Fibroblast of skin of right quadriceps (primary cell): ENCODE results near the gene NUP214.
"Not testable (repeated sequence)": the region's sequence is repeated elsewhere in the genome, so short reads cannot be mapped to it uniquely, and the experiment has no call there.

Experiments used
- DNase-seq: peaks from one replicate; pipeline ENCODE4 v3.0.0-alpha.2; 2013

NUP214 gene

DNA sequence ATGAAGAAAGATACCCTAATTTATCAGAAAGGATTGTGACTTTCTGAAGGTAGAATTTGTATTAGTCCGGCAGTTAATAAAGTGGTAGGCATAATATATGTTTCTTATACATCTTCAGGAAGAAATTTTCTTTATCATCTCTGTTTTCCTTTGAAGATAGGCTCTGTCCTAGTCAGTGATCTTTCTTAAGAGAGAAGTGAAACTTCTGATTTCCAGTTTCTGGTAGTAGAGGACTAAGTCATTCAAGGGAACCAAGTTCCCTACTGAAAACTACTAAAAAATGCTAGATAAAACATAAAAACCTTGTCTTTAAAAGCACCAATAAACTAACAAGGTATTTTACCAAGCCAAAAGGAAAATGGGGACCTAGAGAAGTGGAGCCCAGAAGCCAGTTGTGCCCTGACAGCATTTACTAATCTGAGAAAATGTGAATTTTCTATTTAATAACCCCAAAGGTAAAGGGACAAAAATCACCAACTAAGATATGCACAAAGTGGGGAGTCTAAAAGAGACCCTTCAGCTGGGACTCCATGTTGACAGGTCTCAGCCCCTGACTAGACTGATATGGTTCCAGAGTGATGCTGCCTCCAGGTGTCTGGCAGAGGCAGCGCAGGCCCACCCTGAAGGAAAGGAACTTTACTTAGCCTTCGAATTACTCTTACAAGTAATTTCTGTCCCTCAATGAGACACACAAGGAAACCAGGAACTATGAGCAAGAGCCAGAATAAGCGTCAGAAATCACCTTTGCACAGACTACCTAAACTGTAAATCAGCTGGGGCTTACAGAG, 78.2 kb downstream of the NUP214 start:
- no peak for DNase-seq

DNA sequence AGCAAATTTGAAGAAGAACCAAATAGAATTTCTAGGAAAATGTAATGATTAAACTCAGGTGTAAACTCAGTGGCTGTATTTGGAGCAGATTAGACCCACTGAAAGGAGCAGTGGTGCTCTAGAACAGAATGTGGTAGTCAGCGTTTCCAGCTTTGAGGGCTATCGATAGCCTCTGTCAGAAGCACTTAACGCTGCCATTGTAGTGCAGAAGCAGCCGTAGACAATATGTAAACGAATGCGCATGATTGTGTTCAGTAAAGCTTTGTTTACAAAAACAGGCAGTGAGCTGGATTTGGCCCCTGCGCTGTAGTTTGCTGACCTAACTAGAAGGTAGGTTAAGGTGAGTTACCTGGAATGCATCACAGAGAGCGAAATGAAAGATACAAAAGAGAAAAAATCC, 78.9 kb downstream of the NUP214 start:
- no peak for DNase-seq

DNA sequence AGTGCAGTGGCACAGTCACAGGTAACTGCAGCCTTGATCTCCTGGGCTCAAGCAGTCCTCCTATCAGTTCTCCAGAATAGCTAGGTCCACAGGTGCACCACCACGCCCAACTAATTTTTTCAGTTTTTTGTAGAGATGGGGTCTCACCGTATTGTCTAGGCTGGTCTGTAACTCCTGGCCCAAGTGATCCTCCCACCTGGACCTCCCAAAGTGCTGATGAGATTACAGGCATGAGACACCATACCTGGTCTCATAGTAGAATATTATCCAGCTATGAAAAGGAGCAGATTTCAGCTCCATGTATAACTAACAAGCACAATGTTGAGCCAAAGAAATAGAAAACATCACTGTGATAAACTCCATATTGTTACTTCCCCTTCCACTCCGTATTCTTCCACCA, 81.1 kb downstream of the NUP214 start:
- DNase-seq, result no peak

DNA sequence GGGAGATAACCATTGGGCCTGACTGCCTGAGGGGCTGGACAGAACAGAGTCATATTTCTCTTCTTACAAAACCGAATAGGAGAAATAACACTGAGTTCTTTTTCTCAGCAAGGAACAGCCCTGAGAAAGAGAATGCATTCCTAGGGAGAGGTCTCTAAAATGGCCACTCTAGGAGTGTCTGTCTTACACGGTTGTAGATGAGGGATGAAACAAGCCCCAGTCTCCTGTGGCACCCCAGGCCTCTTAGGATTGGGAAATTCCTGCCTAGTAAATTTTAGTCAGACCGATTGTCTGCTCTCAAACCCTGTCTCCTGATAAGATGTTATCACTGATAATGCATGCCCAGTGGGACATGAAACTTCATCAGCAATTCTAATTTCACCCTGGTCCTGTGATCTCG, 86.5 kb downstream of the NUP214 start:
- DNase-seq, result not testable (repeated sequence)

DNA sequence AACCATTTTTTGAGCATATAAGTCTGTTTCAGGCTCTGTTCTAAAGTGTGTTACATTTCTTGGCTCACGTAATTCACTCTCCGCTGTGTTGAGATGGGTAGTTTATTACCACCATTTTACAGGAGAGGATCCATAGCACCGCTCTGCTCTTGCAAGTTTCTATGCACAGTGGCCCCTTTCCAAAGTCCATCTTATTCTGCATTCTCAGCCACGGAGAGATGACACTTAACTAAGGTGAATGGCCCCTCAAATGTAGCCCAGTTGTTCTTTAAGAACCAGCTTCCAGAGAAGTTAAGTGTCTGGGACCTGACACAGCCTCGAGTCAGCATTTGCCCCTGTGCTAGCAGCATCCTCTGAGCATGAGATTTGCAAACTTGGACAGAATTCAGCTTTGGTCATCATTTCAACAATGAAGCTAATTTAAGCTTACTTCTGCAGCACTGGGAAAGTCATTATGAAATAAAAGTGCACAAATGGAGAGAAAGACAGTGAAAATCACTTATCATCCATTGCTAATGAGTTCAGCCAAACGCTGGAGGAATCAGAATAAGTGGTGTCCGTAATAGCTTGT, 89.0 kb downstream of the NUP214 start:
- peak; percentile 53 for DNase-seq

DNA sequence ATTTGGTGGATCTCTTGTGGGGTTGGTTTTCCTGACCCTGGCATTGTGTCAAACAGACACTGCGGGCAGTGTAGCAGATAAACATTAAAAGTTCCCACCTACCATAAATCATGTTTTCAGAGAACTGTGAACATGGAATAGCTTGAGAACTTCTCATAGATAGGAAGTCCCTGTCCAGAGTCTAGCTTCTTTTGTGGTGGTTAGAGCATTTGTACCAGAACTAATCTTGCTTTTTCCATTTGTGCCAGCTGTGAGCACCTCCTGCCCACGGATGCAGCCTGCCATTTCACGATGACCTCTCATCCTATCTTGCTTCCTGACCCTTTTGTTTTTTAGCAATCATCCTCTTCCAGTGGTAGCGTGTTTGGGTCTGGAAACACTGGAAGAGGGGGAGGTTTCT, 89.5 kb downstream of the NUP214 start:
- DNase-seq, result no peak

DNA sequence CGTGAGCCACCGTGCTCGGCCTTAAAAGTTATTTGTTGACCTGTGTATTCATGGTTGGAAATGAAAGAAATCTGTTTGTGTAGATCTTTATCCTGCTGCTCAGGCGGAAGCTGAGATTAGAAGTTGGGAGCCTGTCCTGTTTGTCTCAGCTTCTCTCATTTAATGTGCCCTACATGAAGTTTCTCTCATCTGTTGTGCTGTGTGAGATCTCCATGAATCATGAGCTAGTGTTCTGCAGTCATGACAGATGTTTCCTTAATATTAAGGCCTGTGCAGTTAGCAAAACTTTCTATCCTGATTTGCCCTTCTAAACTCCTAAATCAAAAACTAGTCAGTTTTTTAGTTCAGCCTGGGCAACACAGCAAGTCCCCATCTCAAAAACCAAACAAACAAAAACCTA, 91.4 kb downstream of the NUP214 start:
- no peak for DNase-seq

DNA sequence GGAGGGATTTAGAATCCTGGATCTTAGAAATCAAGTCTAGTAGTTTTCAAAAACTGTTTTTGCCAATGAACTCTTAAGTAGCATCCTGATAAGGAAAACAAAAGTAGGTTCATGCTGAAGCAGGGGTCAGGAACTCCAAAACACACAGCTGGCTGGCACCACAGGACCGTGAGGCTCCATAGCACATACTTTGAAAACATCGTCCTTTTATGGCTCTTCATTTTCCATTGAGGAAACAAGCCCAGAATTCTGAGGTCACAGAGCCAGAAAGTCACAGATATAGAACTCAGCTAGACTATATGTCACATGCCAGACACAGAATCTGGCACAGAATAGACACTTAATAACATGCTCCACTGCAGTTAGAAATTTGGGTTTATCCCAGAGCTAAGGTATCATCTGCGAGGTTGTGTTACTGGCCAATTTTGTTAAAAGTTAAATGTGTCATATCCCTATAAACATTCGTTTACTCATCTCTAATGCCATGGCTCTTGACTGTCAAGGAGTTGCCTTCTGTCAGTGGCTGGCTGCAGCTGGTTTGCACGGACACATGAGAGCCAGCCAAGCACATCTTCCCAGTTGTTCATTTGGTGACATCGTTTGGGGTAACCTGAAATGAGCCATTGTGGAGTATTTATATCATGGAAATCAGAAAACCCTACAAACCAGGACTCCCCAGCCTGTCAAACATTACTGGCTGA, 92.1 kb downstream of the NUP214 start:
- DNase-seq, result no peak

DNA sequence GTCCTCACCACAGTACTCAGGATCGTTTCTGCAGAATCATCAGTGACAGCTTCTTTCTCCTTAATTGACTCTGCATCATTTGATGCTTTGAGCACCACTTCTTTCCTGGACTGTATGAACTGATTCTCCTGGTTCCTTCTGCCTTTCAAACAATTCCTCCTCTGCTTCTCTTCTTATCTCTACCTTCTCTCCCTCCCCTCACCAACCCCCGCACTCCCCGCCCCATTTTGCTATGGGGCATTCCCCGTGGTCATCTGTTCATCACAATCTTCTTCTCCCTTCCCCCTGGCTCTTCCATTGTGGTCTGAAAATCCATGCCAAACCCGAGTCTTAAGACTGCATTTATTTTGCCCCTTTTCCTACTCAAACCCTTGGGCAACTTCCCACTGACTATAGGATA, 93.0 kb downstream of the NUP214 start:
- no peak for DNase-seq

DNA sequence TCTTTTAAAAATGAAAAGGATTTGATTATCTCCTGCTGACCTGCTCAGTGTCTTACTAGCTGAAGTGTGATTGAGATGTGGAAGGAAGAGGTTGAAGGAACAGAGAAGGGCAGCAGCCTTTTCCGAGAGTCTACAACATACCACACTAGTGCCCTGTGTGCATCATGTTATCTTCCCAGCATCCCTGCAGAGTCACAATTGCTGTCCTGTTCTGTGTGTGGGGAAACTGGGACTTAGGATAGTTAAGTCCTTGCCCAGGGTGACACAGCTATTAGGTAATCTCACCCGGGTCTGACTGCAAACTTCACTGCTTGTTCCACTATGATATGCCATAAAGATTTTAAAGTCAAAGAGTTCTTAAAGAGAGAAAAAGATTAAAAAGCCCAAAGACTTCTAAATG, 95.1 kb downstream of the NUP214 start:
- no peak for DNase-seq

DNA sequence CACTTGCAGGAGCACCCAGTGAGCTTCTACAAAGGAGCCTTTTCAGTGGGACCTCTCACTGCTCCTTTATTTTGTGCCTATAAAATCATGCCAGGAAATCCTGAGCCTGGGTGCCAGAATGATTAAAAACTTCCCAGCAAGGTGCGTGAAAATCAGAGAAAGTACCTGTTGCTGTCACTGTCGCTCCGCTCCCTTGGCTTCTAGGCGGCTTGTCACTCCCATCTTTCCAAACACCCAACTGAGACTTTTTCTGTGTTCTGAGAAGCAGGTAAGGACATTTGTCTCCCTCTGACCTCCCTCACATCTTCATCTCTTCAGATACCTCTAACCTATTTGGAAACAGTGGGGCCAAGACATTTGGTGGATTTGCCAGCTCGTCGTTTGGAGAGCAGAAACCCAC, 97.1 kb downstream of the NUP214 start:
- DNase-seq, result no peak

DNA sequence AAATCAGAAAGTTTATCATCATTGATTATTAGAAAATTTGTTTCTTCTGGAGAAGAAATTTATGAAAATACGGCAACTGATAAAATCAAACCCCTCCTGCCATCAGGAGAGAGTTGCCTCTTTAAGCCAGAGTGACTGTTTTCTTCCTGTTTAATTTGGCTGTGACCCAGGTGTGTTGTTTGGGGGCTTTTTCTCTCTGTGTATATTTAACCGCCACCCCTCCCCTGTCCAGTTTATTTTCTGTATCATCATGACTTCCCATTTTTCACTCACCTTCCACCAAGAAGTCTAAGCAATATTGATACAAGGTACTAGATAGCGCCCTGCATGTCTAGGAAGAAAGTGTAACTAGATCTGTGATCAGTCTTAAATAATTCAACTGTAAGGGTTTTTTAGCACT, 100.8 kb downstream of the NUP214 start:
- no peak for DNase-seq

DNA sequence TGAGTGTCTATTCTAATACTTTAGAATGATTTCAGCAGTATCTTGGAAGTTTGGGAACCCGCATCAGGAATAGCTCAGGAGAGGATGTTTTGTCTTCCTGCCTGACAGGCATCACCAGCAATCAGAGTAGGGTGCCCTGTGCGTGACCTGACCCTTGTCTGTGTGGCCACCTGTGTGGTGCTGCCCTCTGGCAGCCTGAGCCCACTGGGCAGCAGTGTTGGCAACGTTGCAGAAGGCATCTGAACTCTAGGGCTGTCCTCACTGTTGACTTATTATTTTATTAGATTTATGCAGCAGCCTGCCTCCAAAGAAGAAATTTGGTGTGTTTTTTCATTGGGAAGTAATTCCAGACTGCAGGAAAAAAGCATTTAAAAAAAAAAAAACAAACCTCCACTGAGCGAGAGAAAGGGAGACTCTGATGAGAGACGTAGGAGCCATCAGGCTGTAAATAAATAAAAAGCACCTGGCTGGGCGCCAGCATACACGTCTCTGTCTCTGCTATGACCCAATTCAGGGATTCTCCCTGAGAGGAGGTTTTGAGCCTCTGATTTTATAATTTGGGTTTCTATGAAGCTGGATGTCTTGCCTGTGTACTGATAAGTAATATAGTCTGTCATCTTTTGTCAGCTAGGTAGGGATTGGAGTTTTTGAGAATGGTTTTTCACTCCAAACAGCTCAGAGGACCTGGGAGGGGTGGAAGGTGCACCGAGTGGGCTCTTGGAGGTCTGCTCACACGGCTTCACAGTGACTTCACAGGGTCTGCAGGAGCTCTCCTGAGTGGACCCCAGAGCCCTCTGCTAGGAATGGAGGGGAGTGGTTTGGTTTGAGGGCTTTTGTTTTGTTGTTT, 101.9 kb downstream of the NUP214 start:
- DNase-seq, result no peak

DNA sequence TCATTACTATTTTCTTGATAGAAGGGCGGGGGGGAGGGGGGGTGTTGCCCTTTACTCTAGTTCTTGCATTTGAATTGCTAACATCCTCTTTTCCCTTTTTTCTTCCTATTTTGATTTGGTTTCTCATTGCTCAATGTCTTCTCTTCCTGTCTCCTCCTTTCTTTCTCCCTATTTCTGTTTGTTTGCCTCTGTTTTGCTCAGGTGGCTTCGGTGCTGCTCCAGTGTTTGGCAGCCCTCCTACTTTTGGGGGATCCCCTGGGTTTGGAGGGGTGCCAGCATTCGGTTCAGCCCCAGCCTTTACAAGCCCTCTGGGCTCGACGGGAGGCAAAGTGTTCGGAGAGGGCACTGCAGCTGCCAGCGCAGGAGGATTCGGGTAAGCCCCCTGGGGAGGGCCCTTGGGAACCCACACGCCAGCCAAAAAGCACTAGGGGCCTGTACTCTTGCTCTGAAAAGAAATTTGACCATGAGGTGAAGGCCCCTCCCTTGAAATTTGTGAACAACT, 102.6 kb downstream of the NUP214 start:
- no peak for DNase-seq

DNA sequence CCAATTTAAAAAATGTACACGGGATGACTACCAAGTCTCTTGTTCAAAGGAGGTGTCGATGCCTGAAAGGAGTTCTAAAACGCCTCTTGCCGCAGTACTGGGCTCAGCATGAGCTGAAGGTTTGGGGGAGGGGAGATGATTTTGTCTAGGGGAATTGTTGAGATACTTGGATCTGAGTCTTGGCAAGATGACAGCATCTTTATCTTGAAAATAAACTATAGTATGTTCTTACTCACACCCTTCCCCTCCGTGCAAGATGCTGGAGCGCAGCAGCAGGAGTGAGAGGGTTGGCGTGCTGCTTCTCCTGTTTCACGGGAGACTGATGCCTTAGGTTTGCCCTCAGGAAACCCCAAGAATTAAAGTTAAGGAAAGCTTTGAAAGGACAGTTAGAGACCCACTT, 103.6 kb downstream of the NUP214 start:
- DNase-seq, result peak; percentile 62

DNA sequence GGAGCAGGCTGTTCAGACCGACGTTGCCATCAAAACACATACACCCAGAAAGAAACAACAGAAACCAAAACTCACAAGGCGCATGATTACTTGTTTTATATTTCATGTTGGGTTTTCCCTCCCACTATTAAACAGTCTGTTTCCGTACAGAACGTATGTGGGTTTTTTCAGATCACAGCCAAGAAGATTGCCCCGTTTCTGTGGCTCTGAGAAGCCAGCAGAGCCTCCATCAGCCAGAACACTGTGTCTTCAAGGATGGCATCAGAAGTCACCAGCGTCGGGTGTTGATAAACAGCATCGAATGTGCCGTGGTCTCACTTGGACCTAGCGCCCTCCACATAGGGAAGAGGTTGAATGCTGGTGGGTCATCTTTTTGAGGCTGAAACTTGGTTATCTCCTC, 108.2 kb downstream of the NUP214 start:
- DNase-seq, result no peak

DNA sequence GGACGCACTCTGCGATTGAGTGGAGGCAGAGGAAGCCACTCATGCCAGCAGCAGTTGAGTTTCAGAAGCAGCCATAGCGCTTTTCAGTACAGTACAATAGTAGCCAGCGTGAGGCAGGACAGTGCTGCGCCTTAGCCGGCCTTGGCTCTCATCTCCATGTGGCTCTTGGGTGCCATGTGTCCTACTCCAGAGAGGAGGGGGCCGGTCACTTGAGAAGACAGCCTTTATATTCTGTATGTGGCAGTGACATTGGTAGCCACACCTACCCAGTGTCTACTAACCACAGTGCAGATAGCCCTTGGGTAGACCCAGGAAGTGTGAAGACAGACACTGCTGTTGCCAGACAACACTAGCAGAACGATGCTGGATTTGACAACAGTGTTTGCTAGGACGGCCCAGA, 108.6 kb downstream of the NUP214 start:
- no peak for DNase-seq

DNA sequence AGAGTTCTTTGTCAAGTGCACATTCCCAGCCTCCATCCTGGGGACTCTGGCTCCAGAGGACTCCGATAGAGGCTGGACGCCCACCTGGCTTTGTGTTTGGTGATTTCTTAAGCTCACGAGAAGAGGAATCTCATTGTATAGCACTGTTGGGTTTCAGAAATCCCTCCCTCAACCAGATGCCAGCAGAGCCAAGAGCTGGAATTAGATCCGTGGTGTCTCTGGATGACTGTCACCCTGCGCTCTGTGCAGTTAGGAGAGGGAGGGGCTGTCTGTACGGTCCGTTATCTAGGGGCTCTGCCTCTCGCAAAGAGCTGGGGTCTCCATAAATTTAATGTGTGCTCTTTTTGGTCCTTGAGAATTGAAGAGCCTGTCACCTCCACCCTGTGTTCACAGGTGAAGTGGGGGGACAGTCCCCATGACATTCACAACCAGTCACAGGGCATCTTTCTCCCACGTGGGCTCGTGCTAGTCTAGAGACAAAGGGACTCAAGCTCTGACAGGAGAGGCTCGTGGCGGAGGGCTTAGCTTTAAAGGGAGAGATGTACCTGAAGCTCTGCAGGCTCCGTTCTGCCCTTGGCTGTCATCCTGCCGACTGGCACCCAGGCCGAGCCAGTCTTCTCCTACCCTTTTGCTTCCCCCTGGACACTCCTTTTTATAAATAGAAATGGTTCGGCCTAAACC, 109.6 kb downstream of the NUP214 start:
- DNase-seq, result no peak

DNA sequence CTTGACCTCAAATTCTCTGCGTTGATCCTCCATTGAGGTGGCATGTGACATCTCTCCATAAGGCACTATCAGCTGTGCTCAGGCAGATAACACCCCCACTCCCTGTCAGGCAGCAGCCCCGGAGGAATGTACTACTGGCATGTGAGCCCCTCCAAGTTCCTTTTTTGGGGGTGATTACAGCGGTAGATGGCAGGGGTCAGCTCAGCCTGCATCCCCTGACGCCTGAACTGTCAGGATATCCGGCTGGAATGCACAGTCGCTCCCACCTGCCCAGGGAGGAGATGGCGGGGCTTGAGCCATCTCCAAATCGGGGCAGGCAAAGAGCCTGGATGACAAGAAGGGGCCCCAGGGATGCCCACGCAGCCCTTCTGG, 110.1 kb downstream of the NUP214 start:
- DNase-seq, result no peak

DNA sequence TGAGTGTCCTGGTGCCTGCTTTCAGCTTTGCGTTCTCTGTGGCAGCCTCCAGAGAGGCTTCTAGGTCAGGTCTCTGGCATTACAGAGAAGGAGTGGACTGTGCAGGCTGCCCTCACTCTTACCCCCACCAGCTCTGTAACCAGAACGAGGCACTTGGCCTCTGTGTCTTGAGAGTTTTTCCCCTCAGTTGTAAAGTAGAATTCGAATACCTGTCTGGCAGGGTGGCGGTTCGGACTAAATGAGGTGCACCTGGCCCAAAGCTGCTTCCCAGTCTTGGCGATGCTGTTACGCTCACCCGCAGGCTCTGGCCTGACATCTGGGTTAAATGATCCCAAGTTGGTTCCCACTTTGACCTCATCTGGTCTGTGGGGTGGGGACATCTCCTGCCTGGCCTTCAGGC, 110.8 kb downstream of the NUP214 start:
- no peak for DNase-seq

DNA sequence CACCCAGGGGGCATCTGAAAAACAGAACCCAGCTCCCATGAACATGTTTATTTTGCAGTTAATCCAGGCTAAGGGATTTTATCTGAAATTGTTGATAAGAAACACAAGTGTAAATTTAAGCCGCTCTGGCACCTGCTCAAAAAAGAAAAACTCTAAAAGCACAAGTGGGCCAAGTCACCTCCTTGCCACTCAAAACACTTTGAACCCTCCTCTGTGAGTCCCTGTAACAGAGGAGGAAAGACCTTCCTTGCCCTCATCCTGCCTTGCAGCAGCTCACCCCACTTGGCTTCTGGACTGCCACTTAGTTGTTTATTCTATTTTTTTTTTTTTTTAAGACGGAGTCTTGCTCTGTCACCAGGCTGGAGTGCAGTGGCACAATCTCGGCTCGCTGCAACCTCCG, 111.4 kb downstream of the NUP214 start:
- DNase-seq, result no peak

DNA sequence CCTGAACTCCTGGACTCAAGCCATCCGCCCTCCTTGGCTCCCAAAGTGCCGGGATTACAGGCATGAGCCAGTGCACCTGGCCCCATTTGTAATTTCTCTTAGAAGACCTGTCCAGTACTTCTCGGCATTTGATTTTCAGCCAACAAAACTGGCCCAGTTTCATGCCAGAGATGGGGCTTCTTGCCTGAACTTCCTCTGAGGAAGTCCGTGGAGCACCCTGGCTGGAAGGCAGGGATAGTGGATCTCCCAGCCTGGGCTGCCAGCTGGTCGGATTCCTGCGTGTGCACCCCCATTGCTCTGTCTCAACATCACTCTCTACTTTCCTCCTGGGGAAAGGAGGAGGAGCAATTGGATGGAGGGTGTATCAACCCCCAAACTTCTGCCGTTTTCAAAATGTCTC, 111.9 kb downstream of the NUP214 start:
- no peak for DNase-seq

DNA sequence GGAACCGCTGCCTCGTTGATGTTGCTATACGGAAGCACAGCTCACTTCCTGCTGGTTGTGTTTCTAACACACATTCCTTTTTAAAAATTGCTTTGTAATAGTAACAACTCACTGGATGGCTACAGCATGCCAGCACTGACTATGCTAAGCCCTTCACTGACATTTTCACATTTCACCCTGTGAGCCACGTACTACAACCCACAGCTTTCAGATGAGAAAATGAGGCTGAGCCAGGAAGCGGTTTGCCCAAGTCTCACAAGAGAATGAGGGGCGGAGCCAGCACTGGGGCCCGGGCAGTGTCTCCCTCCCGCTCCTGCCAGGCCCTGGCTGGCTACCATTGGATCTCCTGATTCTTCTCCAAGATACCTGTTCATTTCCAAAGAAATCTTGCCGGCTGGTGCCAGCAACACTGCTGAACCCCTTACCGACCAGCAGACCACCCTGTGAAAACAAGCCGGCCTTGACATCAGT, 112.6 kb downstream of the NUP214 start:
- peak; percentile 79 for DNase-seq
